GM12878 (cell line): ENCODE results near the gene VAC14. TPM values are rescaled to one million over a fixed set of nuclear protein-coding genes. Genes with fewer than 3 reads are reported as not detected.
A peak's percentile ranks its signal among the peaks of the same experiment; 100 is the strongest.

Experiments
- ATAC-seq: fragments of 200-7000 bp; cut with Tn5 transposase; 3 replicates; pipeline ENCODE4 v1.9.1; 2020; ENCODE audit warnings: mild to moderate bottlenecking, moderate library complexity
- BruUV-seq: library from RNA; stranded (reverse); fragments of 400-500 nt; replicated peaks from 2 replicates; lab custom pipeline; 2021; lab: Mats Ljungman, UMichigan
- CTCF ChIA-PET: fragments of 300-600 bp; sonication (Branson Sonifier 250); formaldehyde crosslinking; extraction: SDS; loops from one replicate; lab custom pipeline; 2021; ENCODE audit warnings: inconsistent platforms; lab: Yijun Ruan, JAX
- POLR2A ChIA-PET: fragments of 350-600 bp; formaldehyde crosslinking; extraction: SDS; loops from one replicate; lab custom pipeline; 2021; ENCODE audit warnings: inconsistent platforms; lab: Charles Lee
- RAD21 ChIA-PET: fragments of 300-600 bp; sonication (Branson Sonifier 250); formaldehyde crosslinking; loops from one replicate; lab custom pipeline; 2023; ENCODE audit warnings: antibody characterized with exemption; ENCODE audit not compliant: unreplicated experiment; lab: Charles Lee
- SMC1A ChIA-PET: fragments of 300-600 bp; sonication (Branson Sonifier 250); formaldehyde crosslinking; loops from one replicate; lab custom pipeline; 2023; ENCODE audit not compliant: unreplicated experiment, uncharacterized antibody; lab: Charles Lee
- DNase-seq: peaks from one replicate; pipeline ENCODE4 v3.0.0-alpha.2; 2011; ENCODE audit warnings: low read depth, low spot score
- FAIRE-seq: peaks from 3 replicates; lab custom pipeline; 2011; peaks lifted over from hg19 to GRCh38; lab: Jason Lieb, UNC
- H2AFZ ChIP-seq: 2 replicates; pipeline ENCODE4 v1.6.0; 2011; ENCODE audit warnings: low read depth, low read length, control low read depth; ENCODE audit not compliant: control insufficient read depth
- H3K27ac ChIP-seq: 2 replicates; pipeline ENCODE4 v1.5.1; 2011; ENCODE audit warnings: control low read depth; ENCODE audit not compliant: control insufficient read depth, insufficient read depth
- H3K27me3 ChIP-seq, 2 experiments: replicated peaks in 1 of 2; 2 replicates each; pipeline versions ENCODE4 v1.6.0 to v1.6.1; 2011; ENCODE audit warnings: low read length in 1 of 2; ENCODE audit not compliant: control insufficient read depth in 2 of 2, insufficient read depth in 2 of 2
- H3K36me3 ChIP-seq, 2 experiments: 2 replicates each; pipeline ENCODE4 v1.5.1; 2011; ENCODE audit warnings: low read length in 1 of 2; ENCODE audit not compliant: control insufficient read depth in 2 of 2, insufficient read depth in 2 of 2
- H3K4me1 ChIP-seq: 2 replicates; pipeline ENCODE4 v1.6.1; 2011; ENCODE audit warnings: mild to moderate bottlenecking, low read length, moderate library complexity, mixed read lengths; ENCODE audit not compliant: control insufficient read depth, insufficient read depth
- H3K4me2 ChIP-seq: 2 replicates; pipeline ENCODE4 v1.6.0; 2011; ENCODE audit warnings: control low read depth; ENCODE audit not compliant: control insufficient read depth, insufficient read depth
- H3K4me3 ChIP-seq: fragments of 200-600 bp; sonication (generic); 2 replicates; pipeline ENCODE4 v1.5.1; 2016
- H3K79me2 ChIP-seq: 2 replicates; pipeline ENCODE4 v1.6.0; 2011; ENCODE audit warnings: low read length; ENCODE audit not compliant: control insufficient read depth, insufficient read depth
- H3K9ac ChIP-seq: 2 replicates; pipeline ENCODE4 v1.8.0; 2011; ENCODE audit warnings: low read length, control low read depth, mixed read lengths; ENCODE audit not compliant: control insufficient read depth, insufficient read depth
- H3K9me3 ChIP-seq: replicated peaks from 3 replicates; pipeline ENCODE4 v1.5.1; 2011; ENCODE audit warnings: mild to moderate bottlenecking, low read length; ENCODE audit not compliant: control insufficient read depth, insufficient read depth
- H4K20me1 ChIP-seq: 2 replicates; pipeline ENCODE4 v1.6.0; 2011; ENCODE audit not compliant: control insufficient read depth, insufficient read depth
- ATF3 ChIP-seq: IDR thresholded peaks from 2 replicates; pipeline ENCODE4 v1.6.1; 2011; ENCODE audit warnings: low read depth, mild to moderate bottlenecking, low read length, moderate library complexity, borderline replicate concordance; ENCODE audit errors: extremely low read depth
- RAD21 ChIP-seq: IDR thresholded peaks from 2 replicates; pipeline ENCODE4 v1.6.1; 2011; ENCODE audit warnings: mild to moderate bottlenecking, low read depth, low read length, moderate library complexity; ENCODE audit not compliant: insufficient read depth
- RCOR1 ChIP-seq: conservative IDR thresholded peaks from 2 replicates; pipeline ENCODE4 v1.6.1; 2012; ENCODE audit warnings: low read depth, low read length, improper control_type of control experiment
- RUNX3 ChIP-seq: IDR thresholded peaks from 2 replicates; pipeline ENCODE4 v1.6.1; 2012; ENCODE audit warnings: low read length, inconsistent platforms
- SUZ12 ChIP-seq: fragments of 200-600 bp; sonication (generic); IDR thresholded peaks from one replicate; pipeline ENCODE4 v1.6.1; 2018; ENCODE audit warnings: antibody characterized with exemption, mild to moderate bottlenecking; ENCODE audit not compliant: unreplicated experiment
- ZNF622 ChIP-seq: fragments of 450-650 bp; IDR thresholded peaks from 2 replicates; pipeline ENCODE4 v1.6.1; 2017; ENCODE audit warnings: mild to moderate bottlenecking, inconsistent platforms
- ZZZ3 ChIP-seq: IDR thresholded peaks from 2 replicates; pipeline ENCODE4 v1.6.1; 2011; ENCODE audit warnings: low read depth; ENCODE audit not compliant: control insufficient read depth, insufficient read length
- WGBS: methylation state at CpG from one replicate; pipeline ENCODE4 v1.1.6; 2016; ENCODE audit warnings: low lambda C conversion rate; ENCODE audit not compliant: insufficient replicate concordance, insufficient coverage; ENCODE audit errors: missing lambda C conversion rate; 5-methylcytosine and 5-hydroxymethylcytosine counted together
- in situ Hi-C: fragments of 300-500 bp; cut with MboI; formaldehyde crosslinking; loops from 9 replicates; pipeline ENCODE4 v1.14.3; 2018; ENCODE audit warnings: mixed read lengths
- intact Hi-C: fragments of 100-400 bp; cut with micrococcal nuclease; formaldehyde crosslinking; loops from one replicate; pipeline ENCODE4 v1.14.2; 2022; ENCODE audit not compliant: unreplicated experiment
- polyA plus RNA-seq, 11 experiments: library from polyadenylated mRNA; depleted of rRNA in 4 of 11; unstranded in 6 of 11; stranded (reverse) in 5 of 11; fragments of >200 nt; fragmentation: Nextera tagmentation in 4 of 11; fragmentation: Illumina TruSeq in 1 of 11; extraction: Ambion mirVana in 4 of 11; extraction: Trizol in 1 of 11; gene quantifications; 1 replicate in 1 of 11; 2 replicates in 10 of 11; pipeline versions ENCODE4 v1.2.1 to v1.2.3, GENCODE V29; 2011 to 2016; ENCODE audit warnings: inconsistent platforms in 2 of 11, missing spikeins in 2 of 11, low read depth in 1 of 11
- total RNA-seq, 4 experiments: library from RNA; depleted of rRNA in 3 of 4; stranded (reverse); fragments of >200 nt in 3 of 4; fragmentation: Illumina TruSeq in 1 of 4; extraction: Trizol in 1 of 4; gene quantifications; 2 replicates each; pipeline versions ENCODE4 v1.2.1 to v1.2.3, GENCODE V29; 2013 to 2021
- TF ChIP-seq, protein P1 (sequence below): IDR thresholded peaks from 2 replicates; pipeline ENCODE4 v1.6.1; 2011; ENCODE audit warnings: low read depth, low read length, improper control_type of control experiment, borderline replicate concordance
- TF ChIP-seq, protein P2 (sequence below): IDR thresholded peaks from 2 replicates; pipeline ENCODE4 v1.6.1; 2012; ENCODE audit warnings: low read depth, low read length, improper control_type of control experiment
- TF ChIP-seq, protein P3 (sequence below), 3 experiments: IDR thresholded peaks in 2 of 3; conservative IDR thresholded peaks in 1 of 3; 2 replicates each; pipeline ENCODE4 v1.5.1; 2011; ENCODE audit warnings: low read depth in 3 of 3, low read length in 3 of 3, mild to moderate bottlenecking in 3 of 3, control low read depth in 2 of 3, moderate library complexity in 2 of 3, inconsistent platforms in 1 of 3, mixed read lengths in 1 of 3; ENCODE audit not compliant: control insufficient read depth in 2 of 3, insufficient read depth in 1 of 3; ENCODE audit errors: extremely low read depth in 1 of 3
- TF ChIP-seq, protein P4 (sequence below): fragments of 450-650 bp; IDR thresholded peaks from 2 replicates; pipeline ENCODE4 v1.6.1; 2017; ENCODE audit warnings: mild to moderate bottlenecking

The VAC14 gene
- total and polyA plus RNA-seq, 10 of the 15 experiments (the other 5 are each of a cell fraction or from before 2014, with no cell fraction given), result 1.3 to 45.5 (median 25.5) TPM

GRCh38 chr16:70738083-70738977 is 62.6 kb downstream of the VAC14 start:
- Histone ChIP-seq H3K9me3 (no peaks in the 10 kb centered on the region), H3K36me3 (peaks cover 5 to 9% of the 10 kb centered on the region in 2 experiments; a peak in 3 of 4 replicates)
- no peak for TF ChIP-seq ATF3
- TF ChIP-seq RUNX3, result no peak
- TF ChIP-seq RAD21, result 0 out of 2 replicates have a peak, but pooled peaks have one; percentile 21
- TF ChIP-seq, protein P1, sequence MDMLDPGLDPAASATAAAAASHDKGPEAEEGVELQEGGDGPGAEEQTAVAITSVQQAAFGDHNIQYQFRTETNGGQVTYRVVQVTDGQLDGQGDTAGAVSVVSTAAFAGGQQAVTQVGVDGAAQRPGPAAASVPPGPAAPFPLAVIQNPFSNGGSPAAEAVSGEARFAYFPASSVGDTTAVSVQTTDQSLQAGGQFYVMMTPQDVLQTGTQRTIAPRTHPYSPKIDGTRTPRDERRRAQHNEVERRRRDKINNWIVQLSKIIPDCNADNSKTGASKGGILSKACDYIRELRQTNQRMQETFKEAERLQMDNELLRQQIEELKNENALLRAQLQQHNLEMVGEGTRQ, result no peak
- no peak for TF ChIP-seq SUZ12
- TF ChIP-seq, protein P2, sequence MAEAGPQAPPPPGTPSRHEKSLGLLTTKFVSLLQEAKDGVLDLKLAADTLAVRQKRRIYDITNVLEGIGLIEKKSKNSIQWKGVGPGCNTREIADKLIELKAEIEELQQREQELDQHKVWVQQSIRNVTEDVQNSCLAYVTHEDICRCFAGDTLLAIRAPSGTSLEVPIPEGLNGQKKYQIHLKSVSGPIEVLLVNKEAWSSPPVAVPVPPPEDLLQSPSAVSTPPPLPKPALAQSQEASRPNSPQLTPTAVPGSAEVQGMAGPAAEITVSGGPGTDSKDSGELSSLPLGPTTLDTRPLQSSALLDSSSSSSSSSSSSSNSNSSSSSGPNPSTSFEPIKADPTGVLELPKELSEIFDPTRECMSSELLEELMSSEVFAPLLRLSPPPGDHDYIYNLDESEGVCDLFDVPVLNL, result no peak
- no peak for TF ChIP-seq ZNF622
- no peak for TF ChIP-seq ZZZ3
- TF ChIP-seq, protein P3, sequence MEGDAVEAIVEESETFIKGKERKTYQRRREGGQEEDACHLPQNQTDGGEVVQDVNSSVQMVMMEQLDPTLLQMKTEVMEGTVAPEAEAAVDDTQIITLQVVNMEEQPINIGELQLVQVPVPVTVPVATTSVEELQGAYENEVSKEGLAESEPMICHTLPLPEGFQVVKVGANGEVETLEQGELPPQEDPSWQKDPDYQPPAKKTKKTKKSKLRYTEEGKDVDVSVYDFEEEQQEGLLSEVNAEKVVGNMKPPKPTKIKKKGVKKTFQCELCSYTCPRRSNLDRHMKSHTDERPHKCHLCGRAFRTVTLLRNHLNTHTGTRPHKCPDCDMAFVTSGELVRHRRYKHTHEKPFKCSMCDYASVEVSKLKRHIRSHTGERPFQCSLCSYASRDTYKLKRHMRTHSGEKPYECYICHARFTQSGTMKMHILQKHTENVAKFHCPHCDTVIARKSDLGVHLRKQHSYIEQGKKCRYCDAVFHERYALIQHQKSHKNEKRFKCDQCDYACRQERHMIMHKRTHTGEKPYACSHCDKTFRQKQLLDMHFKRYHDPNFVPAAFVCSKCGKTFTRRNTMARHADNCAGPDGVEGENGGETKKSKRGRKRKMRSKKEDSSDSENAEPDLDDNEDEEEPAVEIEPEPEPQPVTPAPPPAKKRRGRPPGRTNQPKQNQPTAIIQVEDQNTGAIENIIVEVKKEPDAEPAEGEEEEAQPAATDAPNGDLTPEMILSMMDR (IDR thresholded peaks at IDR 0.05 in 2 of 3, conservative IDR thresholded peaks at IDR 0.05 in 1 of 3; ENCODE audit: control insufficient read depth in 2 of 3, extremely low read depth in 1 of 3, insufficient read depth in 1 of 3, low read depth in 3 of 3, low read length in 3 of 3), result peak; percentile 42 to 58 (median 45)
- no peak for TF ChIP-seq RCOR1
- TF ChIP-seq, protein P4, sequence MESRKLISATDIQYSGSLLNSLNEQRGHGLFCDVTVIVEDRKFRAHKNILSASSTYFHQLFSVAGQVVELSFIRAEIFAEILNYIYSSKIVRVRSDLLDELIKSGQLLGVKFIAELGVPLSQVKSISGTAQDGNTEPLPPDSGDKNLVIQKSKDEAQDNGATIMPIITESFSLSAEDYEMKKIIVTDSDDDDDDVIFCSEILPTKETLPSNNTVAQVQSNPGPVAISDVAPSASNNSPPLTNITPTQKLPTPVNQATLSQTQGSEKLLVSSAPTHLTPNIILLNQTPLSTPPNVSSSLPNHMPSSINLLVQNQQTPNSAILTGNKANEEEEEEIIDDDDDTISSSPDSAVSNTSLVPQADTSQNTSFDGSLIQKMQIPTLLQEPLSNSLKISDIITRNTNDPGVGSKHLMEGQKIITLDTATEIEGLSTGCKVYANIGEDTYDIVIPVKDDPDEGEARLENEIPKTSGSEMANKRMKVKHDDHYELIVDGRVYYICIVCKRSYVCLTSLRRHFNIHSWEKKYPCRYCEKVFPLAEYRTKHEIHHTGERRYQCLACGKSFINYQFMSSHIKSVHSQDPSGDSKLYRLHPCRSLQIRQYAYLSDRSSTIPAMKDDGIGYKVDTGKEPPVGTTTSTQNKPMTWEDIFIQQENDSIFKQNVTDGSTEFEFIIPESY, result no peak
- TF ChIP-seq, all 136 proteins: peak for 2
- H4K20me1 ChIP-seq, result no peaks in the 10 kb centered on the region
- intact Hi-C loops, result no loop called here
- no peak overlapping the region for H2AFZ ChIP-seq
- no peak for FAIRE-seq
- RAD21 ChIA-PET, result no interaction called here
- peak overlapping the region; percentile 70 for H3K27ac ChIP-seq
- H3K4me3 ChIP-seq, result no peak overlapping the region
- SMC1A ChIA-PET, result interaction anchor here (1.6 kb wide), 1 partner anchor 32 kb away, joined by 5 read pairs; no protein-coding TSS in a partner anchor
- peak overlapping the region; percentile 51; the same call in 1 of the 2 replicates for H3K9ac ChIP-seq
- H3K4me1 ChIP-seq, result peaks cover 22% of the 10 kb centered on the region
- 88% methylated on average over 22 of the region's 22 CpGs for WGBS
- BruUV-seq, result TSS peak; percentile 78
- in situ Hi-C loops, result no loop called here
- H3K79me2 ChIP-seq, result no peaks in the 10 kb centered on the region
- CTCF ChIA-PET, result interaction anchor here (0.6 to 2.6 kb wide), 3 partner anchors 33 to 846 kb away, joined by 3 to 18 read pairs (median 3); no protein-coding TSS in a partner anchor
- H3K27me3 ChIP-seq, result no peaks in the 10 kb centered on the region
- DNase-seq, result no peak
- peak overlapping the region; percentile 73 for H3K4me2 ChIP-seq
- POLR2A ChIA-PET, result no interaction called here
- ATAC-seq, result peak; percentile 57
